Skeletal muscle satellite cell (primary cell): Measurements from ENCODE around the gene SMIM22. TPM values are rescaled to one million over a fixed set of nuclear protein-coding genes. Genes with fewer than 3 reads are reported as not detected.

Experiments used
- H3K27me3 ChIP-seq: 2 replicates; pipeline ENCODE4 v1.7.0; 2013; ENCODE audit warnings: low read length; ENCODE audit not compliant: control insufficient read depth, insufficient read depth
- H3K36me3 ChIP-seq: 2 replicates; pipeline ENCODE4 v1.7.0; 2013; ENCODE audit warnings: mild to moderate bottlenecking, control low read depth, low read length; ENCODE audit not compliant: insufficient read depth
- H3K4me1 ChIP-seq: 2 replicates; pipeline ENCODE4 v1.7.0; 2013; ENCODE audit warnings: low read length; ENCODE audit not compliant: control insufficient read depth, insufficient read depth
- H3K4me2 ChIP-seq: 2 replicates; pipeline ENCODE4 v1.7.0; 2013; ENCODE audit warnings: mild to moderate bottlenecking, low read length
- H3K4me3 ChIP-seq: 2 replicates; pipeline ENCODE4 v1.7.0; 2013; ENCODE audit warnings: low read length
- H3K9ac ChIP-seq: 2 replicates; pipeline ENCODE4 v1.7.0; 2013; ENCODE audit warnings: mild to moderate bottlenecking, low read depth, low read length, moderate library complexity
- H3K9me3 ChIP-seq: replicated peaks from 2 replicates; pipeline ENCODE4 v1.7.0; 2013; ENCODE audit warnings: mild to moderate bottlenecking, control low read depth, low read length
- small RNA-seq: library from RNA; depleted of rRNA; stranded (forward); fragments of <200 nt; gene quantifications from one replicate; pipeline ENCODE3, GENCODE V24; 2012

Gene SMIM22

GRCh38 chr16:4832698-4833343 is 37.7 kb downstream of the SMIM22 start:
- Histone ChIP-seq H3K4me3 (no peak overlapping the region), H3K9ac (no peak overlapping the region), H3K4me2 (no peak overlapping the region), H3K9me3 (no peaks in the 10 kb centered on the region), H3K4me1 (no peaks in the 10 kb centered on the region), H3K36me3 (peaks cover 73% of the 10 kb centered on the region), H3K27me3 (no peaks in the 10 kb centered on the region)

- no peak overlapping the region for H3K9ac ChIP-seq
- H3K9me3 ChIP-seq, result no peaks in the 10 kb centered on the region
- H3K4me3 ChIP-seq, result no peak overlapping the region
- H3K4me1 ChIP-seq, result no peaks in the 10 kb centered on the region
- H3K27me3 ChIP-seq, result no peaks in the 10 kb centered on the region
- peaks cover 74% of the 10 kb centered on the region for H3K36me3 ChIP-seq
- H3K4me2 ChIP-seq, result no peak overlapping the region
These were observed 38.4 kb downstream of the SMIM22 start for GRCh38 chr16:4833584-4833983.

GRCh38 chr16:4836727-4837126 is 41.6 kb downstream of the SMIM22 start:
- H3K4me3 ChIP-seq, result no peak overlapping the region
- H3K9me3 ChIP-seq, result no peaks in the 10 kb centered on the region
- H3K36me3 ChIP-seq, result peaks cover 75% of the 10 kb centered on the region
- H3K27me3 ChIP-seq, result no peaks in the 10 kb centered on the region
- H3K4me1 ChIP-seq, result no peaks in the 10 kb centered on the region
- no peak overlapping the region for H3K9ac ChIP-seq
- H3K4me2 ChIP-seq, result no peak overlapping the region

- H3K36me3 ChIP-seq, result peaks cover 67% of the 10 kb centered on the region
- H3K4me2 ChIP-seq, result no peak overlapping the region
These were observed 42.7 kb downstream of the SMIM22 start for GRCh38 chr16:4837733-4838501.

GRCh38 chr16:4839942-4840341 is 44.8 kb downstream of the SMIM22 start:
- Histone ChIP-seq H3K4me1 (peaks cover under 1% of the 10 kb centered on the region), H3K4me2 (no peak overlapping the region), H3K27me3 (no peaks in the 10 kb centered on the region), H3K9ac (no peak overlapping the region), H3K9me3 (no peaks in the 10 kb centered on the region), H3K36me3 (peaks cover 74% of the 10 kb centered on the region), H3K4me3 (no peak overlapping the region)

More at GRCh38 chr16:4837733-4838501, 42.7 kb downstream of the SMIM22 start:
- H3K27me3 ChIP-seq, result no peaks in the 10 kb centered on the region
- no peak overlapping the region for H3K4me3 ChIP-seq
- no peaks in the 10 kb centered on the region for H3K9me3 ChIP-seq
- H3K9ac ChIP-seq, result no peak overlapping the region
- H3K4me1 ChIP-seq, result no peaks in the 10 kb centered on the region

- no peak overlapping the region for H3K9ac ChIP-seq
- H3K9me3 ChIP-seq, result no peaks in the 10 kb centered on the region
- peaks cover 69% of the 10 kb centered on the region for H3K36me3 ChIP-seq
- H3K4me1 ChIP-seq, result peaks cover 11% of the 10 kb centered on the region
- no peak overlapping the region for H3K4me3 ChIP-seq
- no peaks in the 10 kb centered on the region for H3K27me3 ChIP-seq
- H3K4me2 ChIP-seq, result no peak overlapping the region
These were observed 45.8 kb downstream of the SMIM22 start for GRCh38 chr16:4840984-4841383.

Small RNAs within 50 kb of the gene (small RNA-seq; reads per million reads assigned to genes)
- gene RF00017, result not detected
